Calu3 (cell line): ENCODE results near the gene TRRAP. TPM values are rescaled to one million over a fixed set of nuclear protein-coding genes. Genes with fewer than 3 reads are reported as not detected.

ENCODE experiments used
- BruUV-seq: library from RNA; stranded (reverse); fragments of 400-500 nt; replicated peaks from 2 replicates; lab custom pipeline; 2021; lab: Mats Ljungman, UMichigan
- CTCF ChIA-PET: fragments of 300-600 bp; sonication (Branson Sonifier 250); formaldehyde crosslinking; loops from one replicate; lab custom pipeline; 2022; ENCODE audit warnings: antibody characterized with exemption; lab: Charles Lee
- DNase-seq: peaks from one replicate; pipeline ENCODE4 v3.0.0; 2022
- H3K27ac Mint-ChIP-seq: one replicate; pipeline ENCODE4 v1.8.0; 2022; ENCODE audit warnings: mixed read lengths; ENCODE audit not compliant: unreplicated experiment
- H3K27me3 Mint-ChIP-seq: one replicate; pipeline ENCODE4 v1.8.0; 2022; ENCODE audit warnings: mixed read lengths; ENCODE audit not compliant: unreplicated experiment
- H3K36me3 Mint-ChIP-seq: one replicate; pipeline ENCODE4 v1.8.0; 2022; ENCODE audit warnings: mild to moderate bottlenecking, moderate library complexity, mixed read lengths; ENCODE audit not compliant: insufficient read depth, unreplicated experiment
- H3K4me1 Mint-ChIP-seq: one replicate; pipeline ENCODE4 v1.8.0; 2022; ENCODE audit warnings: mild to moderate bottlenecking, low read depth, mixed read lengths; ENCODE audit not compliant: unreplicated experiment
- H3K4me3 Mint-ChIP-seq: one replicate; pipeline ENCODE4 v1.8.0; 2022; ENCODE audit warnings: mild to moderate bottlenecking, low read depth, moderate library complexity, mixed read lengths; ENCODE audit not compliant: unreplicated experiment
- H3K9me3 Mint-ChIP-seq: one replicate; pipeline ENCODE4 v1.8.0; 2022; ENCODE audit warnings: low read depth, mixed read lengths; ENCODE audit not compliant: unreplicated experiment
- intact Hi-C: fragments of 100-400 bp; cut with micrococcal nuclease; formaldehyde crosslinking; loops from one replicate; pipeline ENCODE4 v1.10.0; 2022; ENCODE audit not compliant: unreplicated experiment
- microRNA-seq: library from miRNA; unstranded; fragments of <30 nt; microRNA quantifications from one replicate; pipeline ENCODE4 v1.2.0, GENCODE V29; 2022
- total RNA-seq: library from RNA; stranded (reverse); gene quantifications from 2 replicates; pipeline ENCODE4 v1.2.3, GENCODE V29; 2022
- TF ChIP-seq, protein P1 (sequence below): fragments of 200-600 bp; IDR thresholded peaks from one replicate; pipeline ENCODE4 v1.8.0; 2022; ENCODE audit warnings: antibody characterized with exemption; ENCODE audit not compliant: unreplicated experiment

The TRRAP gene
- total RNA-seq, 1 experiment from 2014 or later = 30.9 TPM

DNA sequence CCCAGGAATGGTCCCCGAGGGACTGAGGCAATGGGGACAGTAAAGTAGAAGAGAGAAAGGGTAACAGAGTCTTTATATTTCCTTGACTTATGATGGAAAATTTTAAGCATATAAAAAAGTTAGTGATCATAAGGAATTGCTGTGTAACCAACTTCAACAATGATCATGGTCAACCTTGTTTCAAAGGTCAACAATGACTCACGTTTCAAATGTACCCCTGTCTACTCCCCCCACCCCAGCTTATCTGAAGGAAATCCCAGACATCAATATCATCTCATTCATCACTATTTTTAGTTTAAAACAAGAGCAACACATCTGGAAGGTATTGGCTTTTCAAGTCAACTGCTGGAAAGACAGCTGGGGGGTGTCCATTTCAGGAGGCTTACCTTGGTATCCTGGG lies 172.6 kb downstream of the TRRAP start:
- H3K4me3 Mint-ChIP-seq = no peak overlapping the region
- no peak for DNase-seq

DNA sequence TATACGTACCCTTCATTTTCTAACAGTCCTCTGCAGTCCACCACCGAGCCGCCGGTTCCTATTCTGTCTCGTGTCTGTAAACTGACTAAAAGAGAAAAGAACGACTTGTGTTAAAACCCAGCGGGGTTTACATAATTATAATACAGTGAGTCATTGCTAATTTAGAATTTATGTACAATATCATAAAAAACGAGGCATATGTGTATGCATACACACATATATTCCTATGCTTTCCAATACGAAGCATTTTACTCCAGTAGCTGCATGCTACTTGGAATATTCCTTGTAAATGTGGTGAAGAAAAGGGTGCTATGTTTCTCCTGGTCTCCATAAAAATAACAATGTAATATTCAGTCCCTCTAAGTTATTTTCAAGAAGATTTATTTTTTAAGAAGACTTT lies 176.4 kb downstream of the TRRAP start:
- no peak overlapping the region for H3K27ac Mint-ChIP-seq
- H3K4me3 Mint-ChIP-seq = no peak overlapping the region
- no TSS peak for BruUV-seq
- H3K4me1 Mint-ChIP-seq = peaks cover 14% of the 10 kb centered on the region
- peaks cover 50% of the 10 kb centered on the region for H3K36me3 Mint-ChIP-seq
- H3K9me3 Mint-ChIP-seq = no peaks in the 10 kb centered on the region
- DNase-seq = no peak
- H3K27me3 Mint-ChIP-seq = no peaks in the 10 kb centered on the region
- CTCF ChIA-PET = interaction anchor here (0.8 kb wide), 1 partner anchor 10 kb away, joined by 3 read pairs; no protein-coding TSS in a partner anchor
- intact Hi-C loops = loop anchor here (5.0 kb wide), 1 partner anchor 43 kb away; no protein-coding TSS in a partner anchor
- TF ChIP-seq, protein P1, sequence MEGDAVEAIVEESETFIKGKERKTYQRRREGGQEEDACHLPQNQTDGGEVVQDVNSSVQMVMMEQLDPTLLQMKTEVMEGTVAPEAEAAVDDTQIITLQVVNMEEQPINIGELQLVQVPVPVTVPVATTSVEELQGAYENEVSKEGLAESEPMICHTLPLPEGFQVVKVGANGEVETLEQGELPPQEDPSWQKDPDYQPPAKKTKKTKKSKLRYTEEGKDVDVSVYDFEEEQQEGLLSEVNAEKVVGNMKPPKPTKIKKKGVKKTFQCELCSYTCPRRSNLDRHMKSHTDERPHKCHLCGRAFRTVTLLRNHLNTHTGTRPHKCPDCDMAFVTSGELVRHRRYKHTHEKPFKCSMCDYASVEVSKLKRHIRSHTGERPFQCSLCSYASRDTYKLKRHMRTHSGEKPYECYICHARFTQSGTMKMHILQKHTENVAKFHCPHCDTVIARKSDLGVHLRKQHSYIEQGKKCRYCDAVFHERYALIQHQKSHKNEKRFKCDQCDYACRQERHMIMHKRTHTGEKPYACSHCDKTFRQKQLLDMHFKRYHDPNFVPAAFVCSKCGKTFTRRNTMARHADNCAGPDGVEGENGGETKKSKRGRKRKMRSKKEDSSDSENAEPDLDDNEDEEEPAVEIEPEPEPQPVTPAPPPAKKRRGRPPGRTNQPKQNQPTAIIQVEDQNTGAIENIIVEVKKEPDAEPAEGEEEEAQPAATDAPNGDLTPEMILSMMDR = no peak

More for the DNA sequence above, 172.6 kb downstream of the TRRAP start:
- BruUV-seq = no TSS peak
- H3K4me1 Mint-ChIP-seq = peaks cover 14% of the 10 kb centered on the region
- TF ChIP-seq, protein P1 = no peak
- CTCF ChIA-PET = no interaction called here
- H3K27ac Mint-ChIP-seq = peak overlapping the region; percentile 33
- H3K36me3 Mint-ChIP-seq = peaks cover 77% of the 10 kb centered on the region
- no peaks in the 10 kb centered on the region for H3K9me3 Mint-ChIP-seq
- no peaks in the 10 kb centered on the region for H3K27me3 Mint-ChIP-seq
- intact Hi-C loops = loop anchor here (5.0 kb wide), 1 partner anchor 46 kb away; no protein-coding TSS in a partner anchor

DNA sequence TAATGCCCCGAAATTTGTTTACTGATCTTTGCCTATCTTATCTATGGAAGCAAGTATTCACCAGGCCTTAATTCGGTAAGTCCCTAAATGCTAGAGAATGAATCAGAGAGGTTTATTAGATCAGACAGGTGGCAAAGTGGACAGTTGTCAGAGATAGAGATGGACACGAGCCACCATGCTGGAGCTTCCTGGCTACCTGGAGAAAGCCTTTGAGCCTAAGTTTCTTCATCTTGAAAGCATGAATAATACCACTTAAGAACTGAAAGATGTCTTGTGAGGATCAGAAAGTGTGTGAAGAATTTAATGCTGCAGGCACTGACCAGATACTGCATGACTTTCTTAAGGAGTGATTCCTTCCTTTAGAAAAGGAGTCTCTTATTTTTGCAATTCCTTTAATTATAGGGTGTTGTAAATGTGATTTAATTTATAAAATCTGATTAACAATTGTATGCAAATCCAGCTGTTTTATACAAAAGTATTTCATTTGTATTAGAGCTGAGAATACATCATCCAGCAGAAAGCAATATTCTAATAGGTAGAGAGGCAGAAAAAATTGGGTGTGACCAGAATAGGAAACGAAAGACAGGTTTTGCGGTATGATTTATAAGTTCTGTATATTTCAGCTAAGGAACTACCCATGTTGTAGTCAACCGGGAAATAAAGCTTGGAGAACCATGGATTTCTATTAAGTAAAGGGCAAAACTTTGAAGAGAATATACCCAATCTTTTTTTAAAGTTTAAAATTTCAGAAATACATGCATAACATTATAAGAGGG lies 182.9 kb downstream of the TRRAP start:
- Mint-ChIP-seq H3K36me3 (peaks cover 5% of the 10 kb centered on the region), H3K27me3 (no peaks in the 10 kb centered on the region), H3K9me3 (no peaks in the 10 kb centered on the region), H3K4me1 (no peaks in the 10 kb centered on the region), H3K27ac (no peak overlapping the region), H3K4me3 (no peak overlapping the region)
- TF ChIP-seq, protein P1 = no peak
- no TSS peak for BruUV-seq
- DNase-seq = no peak
- intact Hi-C loops = no loop called here
- CTCF ChIA-PET = interaction anchor here (0.7 to 0.9 kb wide), 2 partner anchors 12 to 172 kb away, joined by 3 to 4 read pairs; no protein-coding TSS in a partner anchor

Small RNA genes within 50 kb of the gene (microRNA-seq; reads per million reads assigned to microRNA genes)
- gene MIR3609 = 3.9 reads per million, percentile 7 among the genes with 10 or more reads in this experiment

Other genes with a start within 250 kb of the TRRAP start
- gene TMEM130, start 8.5 kb upstream of the TRRAP start, total RNA-seq = not detected in 2 replicates